DMS114 treated with DMSO at 0.1 percent for 48 hours (cell line): Measurements from ENCODE around the gene TNFRSF17.
"Not testable (repeated sequence)": the region's sequence is repeated elsewhere in the genome, so short reads cannot be mapped to it uniquely, and the experiment has no call there.

Experiments
- DNase-seq: peaks from one replicate; lab custom pipeline; 2025; ENCODE audit not compliant: unreplicated experiment; lab: John Stamatoyannopoulos, UW

TNFRSF17 gene

DNA sequence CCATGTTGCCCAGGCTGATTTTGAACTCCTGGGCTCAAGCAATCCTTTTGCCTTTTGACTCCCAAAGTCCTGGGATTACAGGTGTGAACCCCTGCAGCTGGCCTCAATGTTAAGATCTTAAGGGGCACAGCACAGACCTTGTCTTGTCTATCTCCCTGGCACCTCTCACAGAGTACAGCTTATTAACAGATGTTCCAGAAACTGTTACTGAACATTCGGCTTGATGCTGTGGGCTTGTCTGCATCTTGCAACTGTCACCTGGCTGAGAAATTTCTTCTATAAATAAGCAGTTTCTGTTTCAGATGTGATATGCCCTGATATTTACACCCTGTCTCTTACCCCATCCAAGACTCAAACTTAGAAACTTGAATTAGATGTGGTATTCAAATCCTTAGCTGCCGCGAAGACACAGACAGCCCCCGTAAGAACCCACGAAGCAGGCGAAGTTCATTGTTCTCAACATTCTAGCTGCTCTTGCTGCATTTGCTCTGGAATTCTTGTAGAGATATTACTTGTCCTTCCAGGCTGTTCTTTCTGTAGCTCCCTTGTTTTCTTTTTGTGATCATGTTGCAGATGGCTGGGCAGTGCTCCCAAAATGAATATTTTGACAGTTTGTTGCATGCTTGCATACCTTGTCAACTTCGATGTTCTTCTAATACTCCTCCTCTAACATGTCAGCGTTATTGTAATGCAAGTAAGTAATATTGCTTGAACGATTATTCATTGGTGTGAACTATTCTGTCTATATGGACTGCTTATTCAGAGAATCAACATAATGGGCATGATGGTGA lies at the start of gene TNFRSF17:
TSS of gene TNFRSF17 (plus strand) at position 450 of the 791 bp plus-strand sequence. CDS start at position 565, 115 bp downstream.
- no peak for DNase-seq

DNA sequence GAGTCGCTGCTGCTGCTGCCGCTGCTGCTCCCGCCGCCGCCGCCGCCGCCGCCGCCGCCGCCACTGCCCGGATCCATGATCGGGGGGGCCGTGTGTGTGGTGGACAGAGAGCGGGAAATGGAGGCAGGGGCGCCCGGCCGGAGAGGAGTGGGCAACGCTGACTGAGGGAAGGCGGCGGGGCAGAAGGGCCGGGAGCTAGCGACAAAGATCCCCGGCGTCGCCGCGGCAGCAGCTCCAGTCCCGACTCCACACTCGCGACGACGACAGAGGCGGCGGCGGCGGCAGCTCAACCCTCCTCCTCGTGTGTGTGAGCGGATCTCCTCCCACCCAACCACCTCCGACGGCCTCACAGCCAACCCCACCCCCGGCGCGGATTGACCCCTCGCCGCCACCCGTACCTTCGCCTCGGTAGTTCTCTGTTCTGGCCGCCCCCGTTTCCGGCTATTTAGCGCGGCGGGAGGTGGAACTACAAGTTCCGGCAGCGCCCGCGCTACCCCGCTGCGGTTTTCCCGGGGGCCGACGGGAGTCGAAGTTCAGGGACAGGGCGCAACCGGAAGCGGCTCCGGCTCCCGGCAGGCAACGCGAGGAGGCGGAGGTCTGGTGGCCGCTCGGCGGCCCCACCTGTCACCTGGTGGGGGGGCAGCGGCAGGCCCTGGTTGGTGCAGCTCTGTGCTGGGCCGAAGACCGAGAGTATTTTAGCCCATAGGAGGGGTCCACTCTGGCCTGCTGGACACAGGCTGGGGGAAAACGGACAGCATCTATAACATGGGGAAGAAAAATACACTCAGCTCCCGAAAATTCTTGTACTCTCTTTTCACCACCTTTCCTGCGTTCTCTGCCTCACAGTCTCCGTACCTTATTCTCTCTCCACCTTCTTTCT lies 49.1 kb upstream of the TNFRSF17 start, which contains the start of gene GSPT1:
TSS of gene GSPT1 (minus strand) at position 313 of the 880 bp plus-strand sequence. CDS start at position 77, 236 bp downstream.
- DNase-seq: peak; percentile 90

DNA sequence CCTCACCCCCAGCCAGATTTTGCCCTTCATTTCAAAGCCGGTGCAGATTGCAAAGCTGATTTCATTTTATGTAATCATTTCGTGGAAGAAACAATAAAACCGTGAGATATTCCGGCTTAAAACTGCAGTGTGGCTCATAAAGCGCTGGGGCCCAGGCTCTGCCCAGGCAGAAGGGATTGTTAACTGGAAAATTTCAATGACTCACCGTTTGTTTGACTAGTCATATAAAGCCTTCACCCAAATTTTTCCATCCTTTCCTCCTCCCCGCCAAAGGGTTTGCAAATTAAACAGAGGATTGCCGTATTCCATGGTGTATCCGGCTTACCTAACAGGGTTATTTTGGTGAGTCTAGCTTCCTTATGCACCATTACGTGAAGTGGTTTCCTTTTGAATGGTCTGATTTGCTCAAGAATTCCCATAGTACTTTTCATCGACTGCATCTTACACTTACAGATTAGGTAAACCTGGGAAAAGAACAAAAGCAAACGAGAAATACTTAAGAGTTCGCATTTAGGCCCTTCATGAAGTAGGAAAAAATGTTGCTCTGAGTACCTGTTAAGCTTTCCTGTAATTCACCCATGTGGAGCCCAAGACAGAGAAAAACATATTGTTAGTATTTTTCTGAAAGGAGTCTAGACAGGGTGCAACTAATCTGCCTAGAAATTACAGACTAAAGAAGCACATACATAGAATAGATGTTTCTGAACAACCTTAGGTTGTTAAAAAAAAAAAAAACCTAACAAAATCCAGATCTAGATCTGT lies 48.3 kb upstream of the TNFRSF17 start:
- no peak for DNase-seq

DNA sequence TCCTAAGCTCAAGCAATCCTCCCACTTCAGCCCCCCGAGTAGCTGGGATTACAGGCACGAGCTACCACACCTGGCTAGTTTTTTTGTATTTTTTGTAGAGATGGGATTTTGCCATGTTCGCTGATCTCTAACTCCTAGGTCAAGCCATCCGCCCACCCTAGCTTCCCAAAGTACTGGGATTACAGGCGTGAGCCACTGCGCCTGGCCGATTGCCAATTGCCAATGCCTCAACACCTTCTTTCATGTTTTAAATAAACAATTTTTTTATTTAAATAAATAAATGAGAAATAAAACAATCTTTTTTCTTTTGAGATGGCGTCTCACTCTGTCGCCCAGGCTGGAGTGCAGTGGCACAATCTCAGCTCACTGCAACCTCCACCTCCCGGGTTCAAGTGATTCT lies 41.0 kb upstream of the TNFRSF17 start:
- DNase-seq: not testable (repeated sequence)

DNA sequence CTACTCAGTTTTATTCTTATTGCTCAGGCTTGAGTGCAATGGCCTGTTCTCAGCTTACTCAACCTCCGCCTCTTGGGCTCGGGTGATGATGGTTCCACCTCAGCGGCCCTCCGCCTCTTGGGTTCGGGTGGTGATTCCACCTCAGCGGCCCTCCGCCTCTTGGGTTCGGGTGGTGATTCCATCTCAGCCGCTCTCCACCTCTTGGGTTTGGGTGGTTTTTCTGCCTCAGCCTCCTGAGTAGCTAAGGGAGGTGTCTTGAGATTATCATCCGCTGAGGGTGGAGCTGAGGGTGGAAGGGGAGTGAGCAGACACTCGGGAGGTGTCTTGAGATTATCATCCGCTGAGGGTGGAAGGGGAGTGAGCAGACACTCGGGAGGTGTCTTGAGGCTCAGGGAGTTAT lies 37.7 kb upstream of the TNFRSF17 start:
- not testable (repeated sequence) for DNase-seq

DNA sequence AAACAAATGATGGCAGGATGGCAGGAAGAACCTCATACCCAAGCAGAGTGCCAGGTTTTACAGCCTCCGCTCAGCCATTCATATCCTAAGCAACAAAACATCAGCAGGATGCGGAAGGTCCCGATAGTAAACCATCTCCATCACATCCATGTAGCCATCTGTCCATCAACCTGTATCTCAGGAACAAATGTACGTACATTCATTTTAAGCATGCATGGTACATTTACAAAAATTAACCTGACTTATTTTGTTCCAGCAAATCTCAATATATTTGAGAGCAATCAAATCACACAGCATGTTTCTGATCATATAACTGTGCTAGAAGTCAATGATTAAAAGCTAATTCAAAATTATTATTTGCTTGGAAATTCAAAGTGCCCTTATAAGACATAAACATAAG lies 23.1 kb upstream of the TNFRSF17 start, which contains the start of gene NPIPB2:
TSS of gene NPIPB2 (minus strand) at position 101 of the 400 bp plus-strand sequence. CDS start at position 101, 0 bp downstream.
- DNase-seq: not testable (repeated sequence)

DNA sequence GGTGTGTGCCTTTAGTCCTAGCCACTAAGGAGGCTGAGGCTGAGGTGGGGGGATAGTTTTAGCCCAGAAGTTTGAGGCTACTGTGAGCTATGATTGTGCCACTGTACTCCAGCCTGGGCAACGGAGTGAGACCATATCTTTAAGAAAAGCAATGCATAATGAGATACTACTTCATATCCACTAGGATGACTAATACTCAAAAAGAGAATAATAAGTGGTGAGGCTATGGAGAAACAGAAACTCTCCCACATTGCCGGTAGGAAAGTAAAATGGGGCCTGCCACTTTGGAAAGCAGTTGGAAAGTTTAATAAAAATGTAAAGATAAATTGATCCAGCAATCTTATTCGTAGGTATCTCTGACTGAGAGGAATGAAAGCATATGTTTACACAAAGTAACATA lies 18.6 kb upstream of the TNFRSF17 start:
- no peak for DNase-seq

DNA sequence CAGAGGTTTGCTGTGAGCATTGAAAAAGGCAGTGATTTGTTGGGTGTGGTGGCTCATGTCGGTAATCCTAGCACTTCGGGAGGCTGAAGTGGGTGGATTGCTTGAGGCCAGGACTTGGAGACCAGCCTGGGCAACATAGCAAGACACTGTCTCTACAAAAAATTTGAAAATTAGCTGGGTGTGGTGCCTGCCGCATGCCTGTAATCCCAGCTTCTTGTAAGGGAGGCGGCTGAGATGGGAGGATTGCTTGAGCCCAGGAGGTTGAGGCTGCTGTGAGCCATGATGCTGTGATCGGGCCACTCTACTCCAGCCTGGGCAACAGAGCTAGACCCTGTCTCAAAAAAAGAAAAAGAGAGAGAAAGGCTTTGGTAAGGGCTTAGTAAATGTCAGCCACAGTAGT lies 16.2 kb upstream of the TNFRSF17 start:
- no peak for DNase-seq

DNA sequence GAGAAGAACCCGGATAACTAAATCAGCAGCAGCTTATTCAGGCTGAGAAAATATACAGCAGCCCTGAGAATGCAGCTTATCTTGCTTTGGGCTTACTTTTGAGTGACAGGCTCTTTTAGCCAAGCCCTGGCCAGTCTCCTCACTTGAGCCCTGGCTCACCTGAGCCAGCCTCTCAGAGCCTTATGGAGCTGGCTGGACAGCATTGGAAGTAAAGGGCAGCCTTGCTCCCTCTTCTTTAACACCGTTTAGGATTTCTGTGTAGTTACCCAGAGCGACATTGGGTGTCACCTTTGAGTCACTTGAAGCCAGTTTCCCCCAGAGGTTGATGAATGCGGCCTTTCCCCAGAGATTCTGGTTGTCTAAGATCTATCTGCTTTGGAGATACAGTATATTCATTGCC lies 15.5 kb upstream of the TNFRSF17 start:
- DNase-seq: peak; percentile 31

DNA sequence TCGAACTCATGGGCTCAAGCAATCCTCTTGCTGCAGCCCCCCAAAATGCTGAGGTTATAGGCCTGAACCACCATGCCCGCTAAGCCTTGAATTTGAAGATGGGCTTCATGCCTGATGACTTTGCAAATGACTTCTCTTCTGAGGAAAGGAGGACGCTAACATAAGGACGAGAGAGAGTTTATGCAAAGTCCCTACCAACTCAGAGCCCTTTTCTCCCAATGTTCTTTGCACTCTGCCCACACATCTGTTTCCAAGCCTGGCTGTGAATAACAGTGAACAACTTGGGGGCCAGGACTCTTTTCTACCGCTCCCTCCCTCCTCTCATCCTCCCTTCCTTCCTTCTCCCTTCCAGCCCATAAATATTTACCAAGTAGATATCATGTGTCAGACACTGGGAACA lies 14.6 kb upstream of the TNFRSF17 start:
- no peak for DNase-seq

DNA sequence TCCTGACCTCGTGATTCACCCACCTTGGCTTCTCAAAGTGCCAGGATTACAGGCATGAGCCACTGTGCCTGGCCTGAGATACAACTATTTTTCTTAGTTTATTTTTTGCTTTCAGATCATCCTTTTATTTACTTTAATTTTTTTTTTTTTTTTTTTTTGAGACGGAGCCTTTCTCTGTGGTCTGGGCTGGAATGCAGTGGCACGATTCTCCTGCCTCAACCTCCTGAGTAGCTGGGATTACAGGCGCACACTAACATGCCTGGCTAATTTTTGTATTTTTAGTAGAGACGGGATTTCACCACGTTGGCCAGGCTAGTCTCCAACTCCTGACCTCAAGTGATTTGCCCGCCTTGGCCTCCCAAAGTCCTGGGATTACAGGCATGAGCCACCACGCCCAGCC lies 11.4 kb upstream of the TNFRSF17 start:
- DNase-seq: not testable (repeated sequence)

DNA sequence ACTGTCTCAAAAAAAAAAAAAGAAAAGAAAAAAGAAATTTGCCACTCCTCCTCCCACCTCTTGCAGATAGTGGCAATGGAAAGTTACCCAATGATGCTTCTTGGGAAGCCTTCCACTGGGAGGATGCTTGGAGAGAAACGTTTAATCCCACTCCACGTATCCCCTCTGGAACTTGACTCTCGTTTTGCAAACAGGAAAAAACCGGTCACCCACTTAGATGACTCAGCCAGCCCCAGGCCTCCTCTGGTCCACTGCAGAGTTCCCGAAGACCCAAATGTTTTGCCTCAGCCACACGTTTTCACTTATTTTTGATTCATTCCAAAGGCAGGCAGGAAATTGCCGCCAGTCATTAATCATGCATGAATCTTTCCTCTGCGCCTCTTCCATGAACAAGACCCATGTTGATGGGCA lies 9.3 kb upstream of the TNFRSF17 start:
- DNase-seq: no peak

DNA sequence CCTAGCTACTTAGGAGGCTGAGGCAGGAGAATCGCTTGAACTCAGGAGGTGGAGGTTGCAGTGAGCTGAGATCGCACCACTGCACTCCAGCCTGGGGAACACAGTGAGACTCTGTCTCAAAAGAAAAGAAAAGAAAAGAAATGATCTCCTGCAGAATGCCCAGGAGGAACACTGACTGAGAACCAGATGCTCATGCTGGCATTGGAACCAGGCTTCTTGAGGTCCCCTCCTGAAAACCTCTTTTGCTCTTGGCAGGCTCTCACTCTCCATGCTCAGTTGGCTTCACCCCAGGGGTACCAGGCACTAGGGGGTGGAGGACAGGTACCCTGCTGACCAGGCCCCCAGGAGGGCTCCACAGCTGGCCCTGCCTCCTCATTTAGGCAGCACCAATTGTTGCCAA lies 8.5 kb upstream of the TNFRSF17 start:
- no peak for DNase-seq

DNA sequence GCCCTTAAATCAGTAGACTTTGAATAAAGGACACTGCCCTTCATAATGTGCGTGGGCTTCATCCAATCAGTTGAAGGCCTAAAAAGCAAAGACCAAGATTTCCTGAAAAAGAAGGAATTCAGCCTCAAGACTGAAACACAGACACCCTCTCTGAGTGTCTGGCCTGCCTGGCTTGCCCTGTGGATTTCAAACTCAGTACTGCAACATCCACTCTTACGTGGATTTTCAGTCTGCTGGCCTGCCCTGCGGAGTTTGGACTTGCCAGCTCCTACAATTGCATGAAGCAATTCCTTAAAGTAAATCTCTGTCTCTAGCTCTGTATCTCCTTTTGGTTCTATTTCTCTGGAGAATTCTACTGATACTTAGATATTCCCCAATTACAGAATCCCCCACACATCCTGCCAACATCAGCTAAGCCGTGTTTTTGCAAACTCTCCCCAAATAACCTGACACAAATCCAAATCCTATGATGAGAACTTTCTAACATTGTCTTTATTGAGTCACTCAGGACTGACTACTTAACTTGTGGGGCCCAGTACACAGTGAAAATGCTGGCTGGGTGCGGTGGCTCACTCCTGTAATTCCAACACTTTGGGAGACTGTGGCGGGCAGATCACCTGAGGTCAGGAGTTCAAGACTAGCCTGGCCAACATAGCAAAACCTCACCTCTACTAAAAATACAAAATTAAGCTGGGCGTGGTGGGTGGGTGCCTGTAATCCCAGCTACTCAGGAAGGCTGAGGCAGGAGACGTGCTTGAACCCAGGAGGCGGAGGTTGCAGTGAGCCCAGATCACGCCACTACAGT lies 7.2 kb upstream of the TNFRSF17 start:
- DNase-seq: no peak

DNA sequence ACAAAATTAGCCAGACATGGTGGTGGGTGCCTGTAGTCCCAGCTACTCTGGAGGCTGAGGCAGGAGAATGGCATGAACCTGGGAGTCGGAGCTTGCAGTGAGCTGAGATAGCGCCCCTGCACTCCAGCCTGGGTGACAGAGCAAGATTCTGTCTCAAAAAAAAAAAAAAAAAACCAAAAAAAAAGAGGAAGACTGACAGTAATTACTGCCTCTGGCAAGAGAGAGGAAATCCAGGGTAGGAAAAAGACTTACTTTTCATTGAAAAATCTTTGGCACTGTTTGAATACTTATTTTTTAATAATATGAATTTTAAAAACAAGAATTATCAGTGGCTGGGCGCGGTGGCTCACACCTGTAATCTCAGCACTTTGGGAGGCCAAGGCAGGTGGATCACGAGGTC lies 2.6 kb upstream of the TNFRSF17 start:
- not testable (repeated sequence) for DNase-seq

DNA sequence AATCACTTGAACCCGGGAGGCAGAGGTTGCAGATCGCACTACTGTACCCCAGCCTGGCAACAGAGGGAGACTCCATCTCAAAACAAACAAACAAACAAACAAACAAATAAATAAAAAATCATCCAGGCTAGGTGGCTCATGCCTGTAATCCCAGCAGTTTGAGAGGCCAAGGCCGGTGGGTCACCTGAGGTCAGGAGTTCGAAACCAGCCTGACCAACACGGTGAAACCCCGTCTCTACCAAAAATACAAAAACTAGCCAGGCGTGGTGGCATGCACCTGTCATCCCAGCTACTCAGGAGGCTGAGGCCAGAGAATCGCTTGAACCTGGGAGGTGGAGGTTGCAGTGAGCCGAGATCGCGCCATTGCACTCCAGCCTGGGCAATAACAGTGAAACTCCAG lies 2.0 kb upstream of the TNFRSF17 start:
- DNase-seq: not testable (repeated sequence)

DNA sequence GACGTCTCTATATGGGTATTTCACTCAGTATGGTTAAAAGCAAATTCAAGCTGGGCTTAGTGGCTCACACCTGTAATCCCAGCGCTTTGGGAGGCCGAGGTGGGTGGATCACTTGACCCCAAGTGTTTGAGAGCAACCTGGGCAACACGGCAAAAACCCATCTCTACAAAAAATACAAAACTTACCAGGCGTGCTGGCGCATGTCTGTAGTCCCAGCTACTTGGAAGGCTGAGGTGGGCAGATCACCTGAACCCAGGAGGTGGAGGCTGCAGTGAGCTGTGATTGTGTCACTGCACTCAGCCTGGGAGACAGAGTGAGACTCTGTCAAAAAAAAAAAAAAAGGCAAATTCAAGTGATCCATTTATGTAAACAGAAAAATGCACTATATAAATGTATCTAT lies 1.3 kb upstream of the TNFRSF17 start:
- no peak for DNase-seq

DNA sequence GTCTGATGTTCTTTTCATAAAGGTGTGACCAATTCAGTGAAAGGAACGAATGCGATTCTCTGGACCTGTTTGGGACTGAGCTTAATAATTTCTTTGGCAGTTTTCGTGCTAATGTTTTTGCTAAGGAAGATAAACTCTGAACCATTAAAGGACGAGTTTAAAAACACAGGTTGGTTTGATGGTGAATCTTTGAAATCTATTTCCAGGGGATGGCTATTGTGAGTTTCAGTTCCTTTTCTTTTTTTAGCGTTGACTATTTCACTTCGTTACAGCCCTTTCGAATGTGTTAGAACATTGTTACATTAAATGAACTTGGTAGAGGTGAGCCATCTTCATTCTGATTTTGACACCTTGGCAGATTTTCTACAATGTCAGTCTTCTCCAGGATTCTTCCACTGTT lies 1.2 kb downstream of the TNFRSF17 start:
- no peak for DNase-seq

DNA sequence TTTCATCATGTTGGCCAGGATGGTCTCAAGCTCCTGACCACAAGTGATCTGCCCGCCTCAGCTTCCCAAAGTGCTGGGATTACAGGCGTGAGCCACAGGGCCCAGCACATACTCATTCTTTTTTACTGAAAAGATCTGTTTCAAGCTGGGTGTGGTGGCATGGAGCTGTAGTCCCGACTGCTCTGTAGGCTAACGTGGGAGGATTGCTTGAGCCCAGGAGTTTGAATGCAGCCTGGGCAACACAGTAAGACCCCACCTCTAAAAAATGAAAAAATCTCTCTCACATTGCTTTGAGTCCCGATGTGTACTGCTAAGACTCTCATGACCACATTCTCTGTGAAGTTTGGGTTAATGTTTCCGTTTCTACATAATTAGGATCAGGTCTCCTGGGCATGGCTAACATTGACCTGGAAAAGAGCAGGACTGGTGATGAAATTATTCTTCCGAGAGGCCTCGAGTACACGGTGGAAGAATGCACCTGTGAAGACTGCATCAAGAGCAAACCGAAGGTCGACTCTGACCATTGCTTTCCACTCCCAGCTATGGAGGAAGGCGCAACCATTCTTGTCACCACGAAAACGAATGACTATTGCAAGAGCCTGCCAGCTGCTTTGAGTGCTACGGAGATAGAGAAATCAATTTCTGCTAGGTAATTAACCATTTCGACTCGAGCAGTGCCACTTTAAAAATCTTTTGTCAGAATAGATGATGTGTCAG lies 2.3 kb downstream of the TNFRSF17 start:
- no peak for DNase-seq

DNA sequence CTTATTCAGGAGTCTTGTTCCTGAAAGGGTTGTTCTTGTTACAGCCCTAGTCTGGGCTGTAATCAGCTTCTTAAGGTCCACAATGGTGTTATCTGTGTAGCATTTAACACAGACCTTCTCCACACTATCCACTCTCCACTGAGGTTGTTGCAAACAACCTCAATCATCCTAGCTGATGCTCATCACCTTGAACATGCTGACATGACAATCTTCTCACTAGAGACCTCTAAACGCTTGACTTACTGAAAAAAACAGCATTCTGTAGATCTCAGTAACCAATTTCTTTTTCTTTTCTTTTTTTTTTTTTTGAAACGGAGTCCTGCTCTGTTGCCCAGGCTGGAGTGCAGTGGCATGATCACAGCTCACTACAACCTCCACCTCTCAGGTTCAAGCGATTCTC lies 3.6 kb downstream of the TNFRSF17 start:
- DNase-seq: no peak
